ENCODE measurements around the gene PITPNC1.

The PITPNC1 gene

DNA sequence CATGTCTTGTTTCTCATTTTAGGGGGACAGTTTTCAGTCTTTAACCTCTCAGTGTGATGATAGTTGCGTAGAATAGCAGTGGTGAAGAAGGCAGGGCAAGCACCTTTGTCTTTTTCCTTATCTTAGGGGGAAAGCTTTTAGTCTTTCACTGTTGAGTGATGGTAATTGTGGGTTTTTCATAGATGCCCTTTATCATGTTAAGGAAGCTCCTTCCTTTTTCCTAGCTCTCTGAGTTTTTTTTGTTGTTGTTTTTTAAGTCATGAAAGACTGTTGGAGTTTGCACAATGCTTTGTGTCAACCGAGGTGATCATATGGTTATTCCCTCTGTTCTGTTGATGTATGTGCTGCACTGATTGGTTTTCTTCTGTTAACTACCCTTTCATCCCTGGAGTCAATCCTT is 356.4 kb downstream of the PITPNC1 start:
- no peak for DNase-seq (ENCODE audit: low spot score)

DNA sequence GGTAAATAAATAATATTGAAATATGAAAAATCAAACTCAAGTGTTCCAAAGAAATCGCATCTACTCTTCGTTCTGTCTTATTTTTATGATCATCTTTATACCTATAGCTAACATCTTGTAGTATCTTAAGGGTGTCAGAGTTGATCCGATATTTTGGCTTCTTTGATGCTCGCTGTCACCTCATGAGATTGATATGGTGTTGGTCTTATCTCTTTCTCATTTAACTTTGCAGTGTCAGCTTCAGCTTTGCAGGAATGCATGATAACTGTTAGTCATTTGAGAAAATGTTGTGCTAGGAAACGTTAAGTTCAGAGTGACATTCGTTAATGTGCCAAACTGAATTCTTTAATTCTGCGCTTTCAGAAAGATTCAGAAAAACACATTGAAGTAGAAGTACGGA is 360.1 kb downstream of the PITPNC1 start:
- DNase-seq (ENCODE audit: low spot score) = no peak

DNA sequence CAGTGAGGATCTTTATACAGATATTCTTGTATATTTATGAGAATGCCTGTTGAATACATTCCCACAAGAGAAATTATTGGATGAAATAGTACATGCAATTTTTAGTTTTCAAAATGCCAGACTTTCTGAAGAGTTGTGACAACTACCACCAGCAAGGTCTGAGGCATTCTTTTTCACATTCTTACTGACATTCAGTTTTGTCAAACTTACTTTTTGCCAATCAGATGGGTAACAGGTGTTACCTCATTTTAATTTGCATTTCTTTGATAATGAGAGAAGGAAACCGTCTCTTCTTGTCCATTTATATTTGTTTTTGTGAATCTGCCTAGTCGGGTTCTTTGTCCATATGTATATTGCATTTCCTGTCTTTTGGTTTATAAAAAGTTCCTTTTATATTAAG is 364.9 kb downstream of the PITPNC1 start:
- no peak for DNase-seq (ENCODE audit: low spot score)

Measured in CD4-positive, alpha-beta T cell treated with Interleukin-6 at 100 ng/mL for 8 hours (primary cell).